ENCODE results near the gene SPESP1.

- no peak for TF ChIP-seq CTCF (IDR thresholded peaks at IDR 0.05)
- TF ChIP-seq POLR2A (IDR thresholded peaks at IDR 0.05) = no peak
Observed at GRCh38 chr15:68910341-68910740, 20.0 kb upstream of the SPESP1 start.
